GM18520 (cell line): Measurements from ENCODE around the gene NFYA.

Experiments used
- ATAC-seq: cut with Tn5 transposase; IDR thresholded peaks from one replicate; pipeline ENCODE4 v1.9.1; 2021; ENCODE audit not compliant: unreplicated experiment

The NFYA gene

GRCh38 chr6:41072836-41073202 lies at the start of gene NFYA:
NFYA (plus strand) TSS chr6:41072974; CDS start chr6:41079090, 6,116 bp downstream.
- peak; percentile 60 for ATAC-seq

GRCh38 chr6:41023114-41023513 lies 49.7 kb upstream of the NFYA start:
- ATAC-seq: no peak

- no peak for ATAC-seq
Measured at GRCh38 chr6:41025966-41026530, 46.7 kb upstream of the NFYA start.

GRCh38 chr6:41027241-41027640 lies 45.5 kb upstream of the NFYA start:
- ATAC-seq: no peak

GRCh38 chr6:41027799-41028560 lies 44.8 kb upstream of the NFYA start:
- no peak for ATAC-seq

GRCh38 chr6:41028561-41029412 lies 44.0 kb upstream of the NFYA start:
- ATAC-seq: no peak

- ATAC-seq: no peak
Measured at GRCh38 chr6:41032830-41033229, 39.9 kb upstream of the NFYA start.

- no peak for ATAC-seq
Measured at GRCh38 chr6:41033776-41034175, 39.0 kb upstream of the NFYA start.

- ATAC-seq: no peak
Measured at GRCh38 chr6:41036186-41036585, 36.6 kb upstream of the NFYA start.

GRCh38 chr6:41036601-41037000 lies 36.2 kb upstream of the NFYA start:
- no peak for ATAC-seq

GRCh38 chr6:41037107-41037900 lies 35.5 kb upstream of the NFYA start:
- ATAC-seq: no peak

GRCh38 chr6:41038205-41038604 lies 34.6 kb upstream of the NFYA start:
- no peak for ATAC-seq

GRCh38 chr6:41039060-41039998 lies 33.4 kb upstream of the NFYA start, which contains the start of gene UNC5CL:
UNC5CL (minus strand) TSS chr6:41039221; CDS start chr6:41035074, 4,147 bp downstream.
- no peak for ATAC-seq

- no peak for ATAC-seq
Measured at GRCh38 chr6:41040101-41040939, 32.5 kb upstream of the NFYA start.

GRCh38 chr6:41040940-41041536 lies 31.7 kb upstream of the NFYA start:
- no peak for ATAC-seq

GRCh38 chr6:41042226-41043055 lies 30.3 kb upstream of the NFYA start, which contains the start of gene TSPO2:
TSPO2 (plus strand) TSS chr6:41042467; CDS start chr6:41042986, 519 bp downstream.
- ATAC-seq: no peak

- ATAC-seq: no peak
Measured at GRCh38 chr6:41043151-41043550, 29.6 kb upstream of the NFYA start.

- ATAC-seq: no peak
Measured at GRCh38 chr6:41045664-41046063, 27.1 kb upstream of the NFYA start.
